ENCODE data around the gene SHISA4.
"Not testable (repeated sequence)": the region's sequence is repeated elsewhere in the genome, so short reads cannot be mapped to it uniquely, and the experiment has no call there.

The SHISA4 gene
- 0.31 to 0.44 reads per million in 2 donors for total RNA-seq

GRCh38 chr1:201888282-201889089 is at the start of gene SHISA4:
SHISA4 (plus strand) TSS chr1:201888898; CDS start chr1:201888995, 97 bp downstream.
- peak; percentile 15 for DNase-seq

GRCh38 chr1:201839089-201839488 is 49.6 kb upstream of the SHISA4 start:
- not testable (repeated sequence) for DNase-seq

- no peak for DNase-seq
These were observed 48.6 kb upstream of the SHISA4 start for GRCh38 chr1:201840055-201840454.

- DNase-seq, result no peak
These were observed 48.2 kb upstream of the SHISA4 start for GRCh38 chr1:201840490-201840889.

- DNase-seq, result no peak
These were observed 47.3 kb upstream of the SHISA4 start for GRCh38 chr1:201841265-201841912.

GRCh38 chr1:201842472-201843027 is 46.1 kb upstream of the SHISA4 start:
- no peak for DNase-seq

DNA sequence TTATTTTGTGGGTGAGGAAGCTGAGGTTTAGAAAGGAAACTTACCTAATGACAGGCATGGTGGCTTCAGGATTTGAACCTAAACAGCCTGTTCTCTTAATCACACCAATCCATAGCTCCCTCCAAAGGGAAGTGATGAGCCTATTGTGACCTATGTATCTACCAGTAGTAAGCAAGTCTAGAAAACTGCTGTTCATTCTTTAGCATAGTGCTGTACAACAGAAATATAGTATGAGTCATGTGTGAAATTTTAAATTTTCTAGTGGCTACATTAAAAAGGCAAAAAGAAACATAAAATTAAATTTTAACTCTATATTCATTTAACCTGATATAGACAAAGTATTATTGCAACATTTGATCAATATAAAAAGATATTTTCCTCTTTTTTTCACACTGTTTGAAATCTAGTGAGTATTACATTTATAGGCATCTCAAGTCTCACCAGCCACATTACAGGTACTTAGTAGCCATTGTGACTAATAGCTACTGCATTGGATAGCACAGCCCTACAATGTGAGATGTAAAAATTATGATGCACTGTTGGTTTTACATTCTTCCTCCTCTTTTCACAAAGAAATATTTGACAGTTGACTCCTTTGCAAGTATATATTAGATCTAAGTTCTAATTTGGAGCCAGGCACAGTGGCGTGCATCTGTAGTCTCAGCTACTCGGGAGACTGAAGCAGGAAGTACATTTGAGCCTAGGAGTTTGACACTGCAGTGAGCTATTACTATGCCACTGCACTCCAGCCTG is 43.2 kb upstream of the SHISA4 start:
- no peak for DNase-seq

DNA sequence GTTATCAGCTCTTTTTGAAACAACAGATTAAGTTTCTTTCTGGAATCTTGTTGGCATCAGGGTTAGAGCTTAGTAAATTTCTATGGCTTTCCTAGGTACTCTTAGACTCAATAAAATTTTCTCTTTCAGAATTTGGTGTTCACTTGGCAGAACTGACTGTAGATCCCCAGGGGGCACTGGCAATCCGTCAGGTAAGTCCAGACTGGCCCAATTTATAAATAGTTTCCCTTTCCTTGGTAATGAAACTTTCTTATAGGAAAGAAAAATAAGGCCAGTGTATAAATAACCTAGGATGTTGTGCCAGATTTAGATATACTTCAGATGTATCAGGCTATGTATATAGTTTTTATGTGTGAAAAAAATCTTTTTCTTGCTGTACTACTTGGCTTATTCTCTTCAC is 41.5 kb upstream of the SHISA4 start:
- no peak for DNase-seq

DNA sequence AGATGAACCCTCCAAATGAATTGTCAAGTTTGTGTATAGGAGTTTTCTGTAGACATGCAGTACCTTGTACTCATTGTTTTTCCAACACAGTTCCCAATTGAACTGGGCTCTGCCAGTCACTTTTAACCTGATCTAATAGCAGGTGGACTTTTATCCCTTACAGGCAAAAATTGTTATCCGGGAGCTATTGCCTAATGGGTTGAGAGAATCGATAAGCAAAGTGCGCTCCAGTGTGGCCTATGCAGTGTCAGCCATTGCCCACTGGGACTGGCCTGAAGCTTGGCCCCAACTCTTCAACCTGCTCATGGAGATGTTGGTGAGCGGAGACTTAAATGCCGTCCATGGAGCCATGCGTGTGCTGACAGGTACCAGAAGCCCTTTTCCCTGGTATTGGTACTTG is 40.5 kb upstream of the SHISA4 start:
- no peak for DNase-seq

DNA sequence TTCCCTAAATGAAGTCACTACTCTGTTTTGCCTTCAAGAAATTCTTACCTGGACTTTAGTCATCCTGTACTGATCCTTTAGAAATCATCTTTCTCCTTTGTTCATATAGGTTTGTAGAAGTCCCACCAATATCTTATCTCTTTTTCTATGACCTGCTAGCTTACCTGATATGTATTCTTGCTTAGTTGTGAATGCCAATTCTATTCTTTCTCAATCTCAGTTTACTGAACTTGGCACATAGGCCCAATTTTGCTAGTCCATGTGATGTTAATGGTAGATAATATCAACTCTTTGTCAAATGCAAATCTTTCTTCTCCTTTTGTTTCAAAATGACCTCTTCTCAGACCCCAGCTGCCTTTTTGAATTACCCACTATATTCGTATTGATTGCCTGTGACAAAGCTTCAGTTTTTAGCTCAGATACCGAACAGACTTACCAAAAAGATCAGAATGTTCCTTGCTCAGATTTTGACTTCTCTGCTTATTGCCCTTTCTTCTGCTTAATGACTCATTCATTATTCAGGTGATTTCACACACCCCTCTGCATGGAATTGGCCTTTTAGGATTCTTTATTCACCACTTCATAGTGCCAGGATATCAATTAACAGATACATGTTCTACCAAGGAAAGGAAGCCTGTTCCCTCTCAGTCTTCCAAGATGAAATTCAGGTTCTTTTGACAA is 39.2 kb upstream of the SHISA4 start:
- DNase-seq, result no peak

DNA sequence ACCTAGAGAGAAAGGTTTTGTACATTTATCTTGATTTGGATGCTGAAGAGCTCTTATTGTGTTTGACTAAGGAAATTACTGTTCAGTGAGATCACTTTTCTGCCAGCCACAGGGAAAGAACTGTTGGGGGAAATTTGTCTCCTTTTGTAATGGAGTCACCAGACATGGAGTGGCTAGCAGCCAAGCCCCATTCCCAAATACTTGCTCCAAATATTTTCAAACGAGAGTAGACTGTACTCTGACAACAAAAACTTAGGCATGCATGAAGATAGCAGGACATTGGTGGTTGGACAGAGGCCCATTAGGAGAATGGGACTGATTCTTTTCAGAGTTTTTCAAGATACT is 38.7 kb upstream of the SHISA4 start:
- DNase-seq, result no peak

GRCh38 chr1:201851949-201852348 is 36.7 kb upstream of the SHISA4 start:
- no peak for DNase-seq

DNA sequence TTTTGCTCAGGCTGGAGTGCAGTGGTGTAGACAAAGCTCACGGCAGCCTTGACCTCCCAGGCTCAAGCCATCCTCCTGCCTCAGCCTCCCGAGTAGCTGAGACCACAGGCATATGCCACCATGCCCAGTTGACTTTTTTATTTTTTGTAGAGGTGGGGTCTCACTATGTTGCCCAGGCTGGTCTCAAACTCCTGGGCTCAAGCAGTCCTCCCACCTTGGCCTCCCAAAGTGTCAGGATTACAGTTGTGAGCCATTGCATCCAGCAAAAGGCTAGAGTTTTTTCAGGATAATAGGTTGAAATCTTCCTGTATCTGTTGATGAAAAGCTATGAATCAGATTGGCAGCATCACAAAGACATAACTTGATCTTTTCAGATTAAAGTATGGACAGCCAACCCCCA is 32.0 kb upstream of the SHISA4 start:
- DNase-seq, result not testable (repeated sequence)

- DNase-seq, result no peak
These were observed 29.3 kb upstream of the SHISA4 start for GRCh38 chr1:201859424-201859823.

DNA sequence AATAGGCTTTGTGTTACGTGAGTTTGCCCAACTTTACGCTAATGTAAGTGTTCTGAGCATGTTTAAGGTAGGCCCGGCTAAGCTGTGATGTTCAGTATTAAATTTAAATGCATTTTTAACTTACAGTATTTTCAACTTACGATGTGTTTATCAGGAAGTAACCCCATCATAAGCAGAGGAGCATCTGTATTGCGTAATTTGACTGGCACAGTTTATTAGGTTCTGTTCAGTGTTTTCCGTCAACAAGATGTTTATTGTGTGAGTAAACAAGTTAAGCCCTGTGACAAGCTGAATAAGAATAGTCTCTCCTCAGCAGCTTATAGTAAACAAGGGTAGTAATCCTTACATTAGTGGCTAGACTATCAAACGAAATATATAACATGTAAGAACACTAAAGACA is 27.2 kb upstream of the SHISA4 start:
- DNase-seq, result no peak

GRCh38 chr1:201870397-201870796 is 18.3 kb upstream of the SHISA4 start:
- DNase-seq, result no peak

DNA sequence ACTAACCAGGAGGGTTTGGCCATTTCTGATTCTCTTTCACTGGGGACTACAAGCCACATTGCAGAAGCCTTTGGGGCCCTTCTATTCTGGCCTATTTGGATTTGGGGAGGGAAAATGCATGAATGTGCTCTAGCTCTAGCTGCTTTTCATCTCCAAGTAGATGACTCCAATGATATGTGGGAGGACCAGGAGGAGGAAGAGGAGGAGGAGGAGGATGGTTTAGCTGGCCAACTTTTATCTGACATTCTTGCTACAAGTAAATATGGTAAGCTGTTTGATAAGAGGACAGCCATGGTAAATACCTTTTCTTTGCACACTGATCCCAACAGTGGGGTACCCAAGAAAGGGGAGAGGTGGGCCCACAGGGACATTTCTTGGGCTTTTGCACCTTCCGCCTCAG is 14.0 kb upstream of the SHISA4 start:
- DNase-seq, result no peak

GRCh38 chr1:201876148-201876818 is 12.4 kb upstream of the SHISA4 start:
- DNase-seq, result no peak

DNA sequence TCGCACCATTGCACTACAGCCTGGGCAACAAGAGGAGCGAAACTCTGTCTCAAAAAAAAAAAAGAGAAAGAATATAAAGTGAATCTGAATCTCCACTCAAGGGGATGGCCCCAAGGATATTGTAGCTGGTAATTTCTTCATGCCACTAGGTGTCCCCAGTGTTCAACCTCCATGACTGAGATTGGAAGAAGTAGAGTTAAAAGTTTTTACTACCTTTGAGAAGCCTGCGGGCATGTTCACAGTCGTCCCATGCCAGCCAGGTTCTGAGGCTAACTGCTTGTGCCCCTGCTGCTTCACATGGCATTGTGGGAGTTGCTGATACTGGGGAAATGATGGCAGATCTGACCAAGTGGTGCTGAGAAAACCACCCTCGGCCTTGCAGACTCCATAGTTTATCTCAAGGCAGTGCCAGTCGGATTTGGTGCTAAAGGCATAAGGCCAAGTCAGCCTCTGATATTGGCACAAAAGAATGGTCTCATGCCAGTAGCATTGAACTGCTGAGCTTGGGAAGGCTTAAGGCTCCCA is 10.8 kb upstream of the SHISA4 start:
- DNase-seq, result no peak

- DNase-seq, result no peak
These were observed 7.6 kb upstream of the SHISA4 start for GRCh38 chr1:201880928-201881571.

DNA sequence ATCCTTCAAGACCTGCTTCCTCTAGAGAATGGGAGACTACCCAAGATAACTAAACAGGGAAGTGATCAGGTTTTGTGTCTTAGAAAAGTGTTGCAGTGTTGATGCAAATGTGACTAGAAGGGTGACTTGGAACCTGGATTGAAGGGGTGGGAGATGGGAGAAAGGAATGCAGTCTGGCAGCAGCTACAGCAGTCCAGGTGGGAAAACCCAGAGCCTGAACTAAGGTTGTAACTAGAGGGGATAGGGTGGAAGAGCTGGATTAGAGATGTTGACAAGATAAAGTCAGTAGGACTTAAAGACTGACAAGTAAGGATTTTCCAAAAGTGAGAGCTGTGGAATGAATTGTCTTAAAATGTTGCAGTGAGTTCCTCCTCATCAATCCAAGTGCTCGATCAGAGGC is 7.1 kb upstream of the SHISA4 start:
- DNase-seq, result no peak
